GM23338 (cell line): Measurements from ENCODE around the gene RARRES2. TPM values are rescaled to one million over a fixed set of nuclear protein-coding genes. Genes with fewer than 3 reads are reported as not detected.

Experiments used
- ATAC-seq: fragments of 200-7000 bp; cut with Tn5 transposase; 3 replicates; pipeline ENCODE4 v1.9.1; 2020
- DNase-seq: peaks from one replicate; pipeline ENCODE4 v3.0.0-alpha.2; 2015; ENCODE audit warnings: low spot score
- H2AFZ ChIP-seq: fragments of 200-600 bp; sonication (generic); 2 replicates; pipeline ENCODE4 v1.8.0; 2016; ENCODE audit warnings: antibody characterized with exemption, mild to moderate bottlenecking, moderate library complexity
- H3F3A ChIP-seq: fragments of 200-600 bp; sonication (generic); replicated peaks from 2 replicates; pipeline ENCODE4 v1.8.0; 2017; ENCODE audit warnings: antibody characterized with exemption, mixed run types, low read depth
- H3K27ac ChIP-seq: fragments of 200-600 bp; sonication (generic); 2 replicates; pipeline ENCODE4 v1.6.1; 2016; ENCODE audit warnings: low read depth
- H3K27me3 ChIP-seq: fragments of 200-600 bp; sonication (generic); 2 replicates; pipeline ENCODE4 v1.8.0; 2016; ENCODE audit warnings: mild to moderate bottlenecking, mixed run types, moderate library complexity; ENCODE audit not compliant: insufficient read depth
- H3K36me3 ChIP-seq: fragments of 200-600 bp; sonication (generic); 2 replicates; pipeline ENCODE4 v1.8.0; 2016; ENCODE audit warnings: mild to moderate bottlenecking; ENCODE audit not compliant: insufficient read depth
- H3K4me1 ChIP-seq: fragments of 200-600 bp; sonication (generic); 2 replicates; pipeline ENCODE4 v1.8.0; 2016; ENCODE audit warnings: mild to moderate bottlenecking, moderate library complexity; ENCODE audit not compliant: insufficient read depth
- H3K4me2 ChIP-seq: fragments of 200-600 bp; sonication (generic); 2 replicates; pipeline ENCODE4 v1.7.1; 2017; ENCODE audit warnings: mixed run types
- H3K4me3 ChIP-seq: fragments of 200-600 bp; sonication (generic); 2 replicates; pipeline ENCODE4 v1.6.1; 2016; ENCODE audit warnings: mixed run types
- H3K79me2 ChIP-seq: fragments of 200-600 bp; sonication (generic); replicated peaks from 2 replicates; pipeline ENCODE4 v1.8.0; 2017; ENCODE audit warnings: mild to moderate bottlenecking; ENCODE audit not compliant: insufficient read depth
- H3K9me2 ChIP-seq: fragments of 200-600 bp; sonication (generic); 2 replicates; pipeline ENCODE4 v1.8.0; 2017; ENCODE audit not compliant: insufficient read depth
- H4K20me1 ChIP-seq: fragments of 200-600 bp; sonication (generic); replicated peaks from 2 replicates; pipeline ENCODE4 v1.8.0; 2017; ENCODE audit warnings: mild to moderate bottlenecking; ENCODE audit not compliant: insufficient read depth
- H3K27ac Mint-ChIP-seq: 2 replicates; pipeline ENCODE4 v1.8.0; 2020; ENCODE audit warnings: inconsistent platforms, mild to moderate bottlenecking, moderate library complexity, mixed read lengths
- H3K27me3 Mint-ChIP-seq: 3 replicates; pipeline ENCODE4 v1.8.0; 2022; ENCODE audit warnings: low read depth, mild to moderate bottlenecking, moderate library complexity, mixed read lengths, inconsistent platforms; ENCODE audit not compliant: insufficient read depth, poor library complexity
- H3K36me3 Mint-ChIP-seq: 3 replicates; pipeline ENCODE4 v1.8.0; 2021; ENCODE audit warnings: low read depth, mild to moderate bottlenecking, inconsistent platforms, moderate library complexity, mixed read lengths
- H3K4me1 Mint-ChIP-seq: 3 replicates; pipeline ENCODE4 v1.8.0; 2020; ENCODE audit warnings: mild to moderate bottlenecking, inconsistent platforms, mixed read lengths
- H3K4me3 Mint-ChIP-seq: 3 replicates; pipeline ENCODE4 v1.8.0; 2021; ENCODE audit warnings: moderate library complexity, mild to moderate bottlenecking, inconsistent platforms, mixed read lengths
- H3K9me3 Mint-ChIP-seq: 3 replicates; pipeline ENCODE4 v1.8.0; 2020; ENCODE audit warnings: moderate library complexity, mild to moderate bottlenecking, inconsistent platforms, mixed read lengths
- CREB1 ChIP-seq: fragments of 250-450 bp; sonication (Bioruptor Pico); IDR thresholded peaks from 2 replicates; pipeline ENCODE4 v1.5.0; 2020; ENCODE audit warnings: low read depth, mild to moderate bottlenecking, moderate library complexity
- CTCF ChIP-seq, 2 experiments: fragments of 200-600 bp in 1 of 2; sonication (generic) in 1 of 2; conservative IDR thresholded peaks; 2 replicates each; pipeline versions ENCODE4 v1.5.1 to v1.6.1; 2016 to 2017; ENCODE audit warnings: antibody characterized with exemption in 2 of 2, low read depth in 2 of 2, mild to moderate bottlenecking in 2 of 2, moderate library complexity in 1 of 2
- ETS1 ChIP-seq: IDR thresholded peaks from 2 replicates; pipeline ENCODE4 v1.6.1; 2016; ENCODE audit warnings: antibody characterized with exemption
- EZH2phosphoT487 ChIP-seq: fragments of 200-600 bp; sonication (generic); IDR thresholded peaks from one replicate; pipeline ENCODE4 v1.8.1; 2018; ENCODE audit warnings: antibody characterized with exemption; ENCODE audit not compliant: unreplicated experiment
- NANOG ChIP-seq: IDR thresholded peaks from 2 replicates; pipeline ENCODE4 v1.6.1; 2016; ENCODE audit warnings: antibody characterized with exemption, borderline replicate concordance
- ZNF331 ChIP-seq: fragments of 250-450 bp; sonication (Bioruptor Pico); IDR thresholded peaks from 2 replicates; pipeline ENCODE4 v1.5.0; 2020; ENCODE audit warnings: low read depth, mild to moderate bottlenecking, moderate library complexity
- polyA plus RNA-seq: library from polyadenylated mRNA; unstranded; fragments of >200 nt; fragmentation: Nextera tagmentation; extraction: Ambion mirVana; gene quantifications from 2 replicates; pipeline ENCODE4 v1.2.1, GENCODE V29; 2016
- total RNA-seq: library from RNA; depleted of rRNA; stranded (reverse); fragments of >200 nt; shearing (Covaris generic); gene quantifications from 2 replicates; pipeline ENCODE4 v1.2.3, GENCODE V29; 2014

RARRES2 gene
- total and polyA plus RNA-seq, 2 experiments from 2014 or later = 169 to 314 TPM

- no peak for TF ChIP-seq CTCF (conservative IDR thresholded peaks at IDR 0.05; ENCODE audit: low read depth in 2 of 2)
Measured at GRCh38 chr7:150324373-150324961, 17.0 kb downstream of the RARRES2 start (continued).

- Mint-ChIP-seq H3K4me1 (peaks cover 34% of the 10 kb centered on the region), H3K27me3 (peaks cover 17% of the 10 kb centered on the region), H3K27ac (no peak overlapping the region), H3K9me3 (no peaks in the 10 kb centered on the region), H3K36me3 (peaks cover 25% of the 10 kb centered on the region; the same call in 2 of the 3 replicates), H3K4me3 (peak overlapping the region; percentile 76)
- peak overlapping the region; percentile 72 for H3K27ac ChIP-seq
- DNase-seq (no peak), ATAC-seq (peak; percentile 17)
- H3K4me3 ChIP-seq = peak overlapping the region; percentile 85
- 0 out of 2 replicates have a peak, but pooled peaks cover 2% of the 10 kb centered on the region for H3K27me3 ChIP-seq
- H3K36me3 ChIP-seq = peaks cover 26% of the 10 kb centered on the region; the same call in 1 of the 2 replicates
- H3K4me1 ChIP-seq = peaks cover 48% of the 10 kb centered on the region
- TF ChIP-seq NANOG (no peak), ETS1 (0 out of 2 replicates have a peak, but pooled peaks have one; percentile 28), EZH2phosphoT487 (no peak)
- H4K20me1 ChIP-seq = no peaks in the 10 kb centered on the region
- peaks cover 8% of the 10 kb centered on the region; the same call in 1 of the 2 replicates for H3K9me2 ChIP-seq
- H3K79me2 ChIP-seq = peaks cover 36% of the 10 kb centered on the region
- H3F3A ChIP-seq = peaks cover 21% of the 10 kb centered on the region
- H2AFZ ChIP-seq = peak overlapping the region; percentile 56; the same call in 1 of the 2 replicates
- peak overlapping the region; percentile 98 for H3K4me2 ChIP-seq
Measured at GRCh38 chr7:150323682-150324372, 17.6 kb downstream of the RARRES2 start.

GRCh38 chr7:150322833-150323681 is 18.4 kb downstream of the RARRES2 start, which contains the start of the genes ACTR3C and LRRC61:
Gene ACTR3C, minus strand, starts transcription at chr7:150323545. Its CDS starts 28,249 bp downstream, at chr7:150295296.
Gene LRRC61, plus strand, starts transcription at chr7:150323355. Its CDS starts 13,507 bp downstream, at chr7:150336862.
- peak; percentile 85 for ATAC-seq
- H3K27me3 ChIP-seq = 0 out of 2 replicates have a peak, but pooled peaks cover 2% of the 10 kb centered on the region
- peak within 1 kb of the TSS; percentile 76 for H3K4me3 Mint-ChIP-seq
- H3K4me3 ChIP-seq = peak within 1 kb of the TSS; percentile 85
- H3K36me3 ChIP-seq = peaks cover 20% of the 10 kb centered on the region; the same call in 1 of the 2 replicates
- DNase-seq = peak; percentile 91
- peaks cover 17% of the 10 kb centered on the region for H3K27me3 Mint-ChIP-seq
- peak within 1 kb of the TSS; percentile 72 for H3K27ac ChIP-seq
- no peaks in the 10 kb centered on the region for H3K9me3 Mint-ChIP-seq
- peaks cover 30% of the 10 kb centered on the region for H3K4me1 Mint-ChIP-seq
- peaks cover 43% of the 10 kb centered on the region for H3K4me1 ChIP-seq
- peak within 1 kb of the TSS; percentile 56 for H2AFZ ChIP-seq
- no peaks in the 10 kb centered on the region for H4K20me1 ChIP-seq
- peaks cover 20% of the 10 kb centered on the region; the same call in 2 of the 3 replicates for H3K36me3 Mint-ChIP-seq
- H3K79me2 ChIP-seq = peaks cover 36% of the 10 kb centered on the region
- H3K9me2 ChIP-seq = peaks cover 8% of the 10 kb centered on the region; the same call in 1 of the 2 replicates
- H3K27ac Mint-ChIP-seq = no peak within 1 kb of the TSS
- peak within 1 kb of the TSS; percentile 98 for H3K4me2 ChIP-seq
- peaks cover 14% of the 10 kb centered on the region for H3F3A ChIP-seq
- TF ChIP-seq ZNF331 (no peak), ETS1 (peak; percentile 75), CREB1 (CRISPR knock-in tag) (no peak), CTCF (conservative IDR thresholded peaks at IDR 0.05; ENCODE audit: low read depth in 2 of 2) (peak in 1 of 2 experiments; percentile 12; a peak in 2 of 4 replicates)
